GM18526 (cell line): ENCODE results near the gene GPR65.

Experiments
- POLR2A ChIP-seq: IDR thresholded peaks from 3 replicates; pipeline ENCODE4 v1.6.1; 2011; ENCODE audit not compliant: insufficient read length; ENCODE audit errors: extremely low read depth

The GPR65 gene

GRCh38 chr14:87998482-87998881 lies 6.5 kb upstream of the GPR65 start:
- TF ChIP-seq POLR2A: no peak

GRCh38 chr14:87999277-87999676 lies 5.7 kb upstream of the GPR65 start:
- no peak for TF ChIP-seq POLR2A

DNA sequence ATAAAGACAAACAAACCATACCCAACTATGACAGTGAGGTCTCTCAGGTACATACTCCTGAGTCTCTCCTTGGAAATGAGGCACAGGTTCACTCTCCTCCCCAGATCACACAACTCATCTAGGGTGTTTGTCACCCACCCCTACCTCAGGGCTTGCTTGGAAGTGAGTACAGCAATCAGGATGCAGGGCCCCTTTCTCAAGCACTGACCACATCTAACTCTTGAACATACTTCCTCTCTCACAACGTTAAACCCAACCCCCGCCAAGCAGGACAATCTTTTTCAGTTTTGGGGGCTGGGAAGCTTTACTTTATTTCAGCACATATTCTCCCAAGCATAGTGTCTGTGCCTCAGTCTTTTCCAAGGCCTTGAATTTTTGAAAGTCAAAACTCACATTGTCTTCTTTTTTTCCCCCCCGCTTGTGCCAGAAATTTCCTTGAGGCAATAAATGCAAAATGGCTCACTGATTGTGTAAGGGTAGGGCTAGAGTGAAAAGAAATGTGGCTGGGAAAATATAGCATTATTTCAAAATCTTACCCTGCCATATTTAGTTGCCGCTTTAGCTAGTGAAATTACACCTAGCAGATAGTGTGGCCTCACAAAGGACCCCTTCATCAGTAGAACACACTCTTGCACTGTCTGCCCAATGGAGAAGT lies 2.4 kb upstream of the GPR65 start:
- no peak for TF ChIP-seq POLR2A

DNA sequence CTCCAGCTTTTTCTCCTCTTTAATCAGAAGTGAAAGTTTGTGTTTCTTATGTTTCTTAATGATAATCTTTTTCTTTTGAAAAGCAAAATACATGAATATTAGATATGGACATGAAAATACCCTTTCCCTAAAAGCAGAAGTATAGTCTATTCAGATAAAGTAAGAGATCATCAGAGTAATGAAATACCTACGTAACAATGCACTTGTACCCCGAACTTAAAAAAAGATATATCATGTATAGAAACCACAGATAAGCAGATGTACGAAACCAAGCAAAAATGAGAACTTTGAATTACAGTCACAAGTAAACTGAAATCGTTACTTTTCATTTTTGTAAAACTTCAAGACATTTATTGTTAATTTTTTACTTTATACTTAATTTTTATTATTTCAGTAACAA lies 1.5 kb upstream of the GPR65 start:
- no peak for TF ChIP-seq POLR2A

DNA sequence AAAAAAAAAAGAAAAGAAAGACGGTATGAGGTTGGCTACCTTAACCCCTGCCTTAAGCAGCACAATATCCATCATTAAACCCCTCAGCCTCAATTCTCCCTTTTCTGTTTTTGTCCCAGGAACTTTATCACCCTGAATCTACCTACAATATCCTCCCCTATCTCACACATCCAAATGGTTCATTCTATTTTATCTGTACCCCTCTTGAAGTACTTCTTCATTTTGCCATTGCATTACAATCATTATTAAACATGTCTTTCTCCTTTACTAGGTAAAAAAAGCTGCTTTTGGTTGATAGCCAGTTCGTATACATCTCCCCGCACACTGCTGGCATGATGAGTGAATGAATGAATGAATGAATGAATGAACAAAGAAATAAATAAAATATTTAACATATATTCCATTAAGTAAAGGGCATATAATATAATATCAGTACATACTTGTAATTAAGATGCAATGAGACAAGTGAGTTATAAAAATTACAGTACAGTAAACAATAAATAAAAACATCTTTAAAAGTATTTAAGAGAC lies 364 bp upstream of the GPR65 start:
- TF ChIP-seq POLR2A: no peak

GRCh38 chr14:88005978-88006851 lies 1.3 kb downstream of the GPR65 start:
- no peak for TF ChIP-seq POLR2A

DNA sequence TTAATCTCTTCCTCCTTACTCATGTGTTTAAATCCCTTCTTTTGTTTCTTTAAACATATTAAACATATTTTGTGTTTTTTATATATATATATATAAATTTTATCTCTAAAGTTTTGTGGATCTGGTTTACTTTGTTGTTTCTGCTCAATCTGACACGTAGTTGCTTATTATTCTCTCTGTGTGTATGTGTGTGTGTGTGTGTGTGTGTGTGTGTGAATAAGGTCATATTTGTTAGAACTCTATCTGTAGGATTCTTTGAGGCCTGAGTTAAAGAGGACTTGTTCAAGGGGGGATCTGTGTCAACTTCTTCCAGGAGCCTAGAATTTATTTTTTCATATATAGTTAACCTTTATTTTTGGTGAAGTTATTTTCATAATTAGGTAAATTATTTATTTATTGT lies 2.7 kb downstream of the GPR65 start:
- no peak for TF ChIP-seq POLR2A

- no peak for TF ChIP-seq POLR2A
These were observed 3.3 kb downstream of the GPR65 start for GRCh38 chr14:88008039-88008742.

- TF ChIP-seq POLR2A: no peak
These were observed 4.6 kb downstream of the GPR65 start for GRCh38 chr14:88009486-88009885.

DNA sequence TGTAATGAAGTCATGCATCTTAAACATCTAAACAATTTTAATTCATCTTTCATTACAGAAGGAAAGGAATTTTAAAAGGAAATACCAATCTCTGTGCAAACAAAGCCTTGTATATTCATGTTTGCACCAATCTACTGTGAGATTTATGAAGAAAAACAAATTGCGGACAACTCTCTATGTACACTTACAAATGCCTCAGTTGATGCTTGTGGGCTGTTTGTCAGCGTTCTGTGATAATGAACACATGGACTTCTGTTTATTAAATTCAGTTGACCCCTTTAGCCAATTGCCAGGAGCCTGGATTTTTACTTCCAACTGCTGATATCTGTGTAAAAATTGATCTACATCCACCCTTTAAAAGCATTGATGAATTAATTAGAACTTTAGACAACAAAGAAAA lies 5.4 kb downstream of the GPR65 start:
- no peak for TF ChIP-seq POLR2A

DNA sequence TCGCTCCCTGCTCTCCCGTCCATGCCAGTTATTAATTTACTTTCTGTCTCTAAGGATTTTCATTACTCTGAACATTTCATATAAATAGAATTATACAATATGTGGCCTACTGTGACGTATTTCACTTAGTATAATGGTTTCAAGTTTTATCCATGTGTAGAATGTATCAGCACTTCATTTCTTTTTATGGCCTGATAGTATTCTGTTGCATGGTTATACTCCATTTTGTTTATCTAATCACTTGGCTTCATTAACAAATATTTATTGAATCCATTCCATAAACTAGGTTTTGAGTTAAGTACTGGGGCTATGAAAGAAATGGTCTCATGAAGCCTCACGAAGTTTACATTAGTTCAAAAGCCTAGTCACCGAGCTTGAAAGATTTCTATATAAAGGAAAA lies 7.6 kb downstream of the GPR65 start:
- no peak for TF ChIP-seq POLR2A

GRCh38 chr14:88013750-88014349 lies 8.9 kb downstream of the GPR65 start:
- TF ChIP-seq POLR2A: no peak

DNA sequence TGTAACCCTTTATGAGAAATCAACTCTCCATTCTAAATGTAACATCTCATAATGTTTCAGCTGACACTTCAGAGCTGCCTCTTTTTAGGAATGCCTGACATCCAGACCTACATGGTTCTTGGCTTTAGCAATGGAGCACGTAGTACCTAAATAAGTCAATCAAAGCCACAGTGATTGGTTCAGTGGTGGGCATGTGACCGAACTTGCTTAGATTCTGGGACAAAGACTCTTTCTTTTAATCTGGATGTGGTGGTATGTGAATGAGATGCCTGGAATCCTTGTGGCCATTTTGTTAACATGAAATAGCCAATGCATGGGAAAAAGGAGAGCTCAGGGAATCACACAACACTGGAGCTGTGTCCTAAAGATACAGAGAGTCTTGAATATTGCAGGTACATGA lies 11.8 kb downstream of the GPR65 start:
- TF ChIP-seq POLR2A: no peak

GRCh38 chr14:88017535-88017934 lies 12.6 kb downstream of the GPR65 start:
- no peak for TF ChIP-seq POLR2A

DNA sequence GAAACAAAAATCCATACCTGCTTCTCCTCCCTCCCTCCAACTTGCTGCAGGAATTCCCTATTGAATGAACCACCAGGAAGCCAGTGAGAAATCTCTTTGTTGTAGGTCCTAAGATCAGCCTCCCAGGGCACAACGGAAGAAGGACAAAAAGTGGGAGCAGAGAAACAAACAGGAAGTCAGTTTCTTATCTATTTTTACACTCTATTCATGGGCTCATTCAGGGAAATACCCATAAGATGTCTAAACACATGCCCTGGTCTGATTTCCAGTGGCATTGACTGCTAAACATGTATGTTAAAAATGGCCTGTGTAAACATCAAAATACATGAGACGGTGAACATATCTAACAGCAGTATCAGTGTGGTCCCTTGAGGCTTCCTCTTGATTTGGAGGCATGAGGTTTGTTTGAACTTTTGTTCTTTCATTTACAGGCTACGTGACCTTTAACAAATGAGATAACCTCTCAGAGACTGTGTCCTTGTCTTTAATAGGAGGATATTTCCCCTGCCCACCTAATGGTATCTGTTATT lies 18.8 kb downstream of the GPR65 start:
- no peak for TF ChIP-seq POLR2A

- TF ChIP-seq POLR2A: no peak
These were observed 20.4 kb downstream of the GPR65 start for GRCh38 chr14:88025313-88025712.

DNA sequence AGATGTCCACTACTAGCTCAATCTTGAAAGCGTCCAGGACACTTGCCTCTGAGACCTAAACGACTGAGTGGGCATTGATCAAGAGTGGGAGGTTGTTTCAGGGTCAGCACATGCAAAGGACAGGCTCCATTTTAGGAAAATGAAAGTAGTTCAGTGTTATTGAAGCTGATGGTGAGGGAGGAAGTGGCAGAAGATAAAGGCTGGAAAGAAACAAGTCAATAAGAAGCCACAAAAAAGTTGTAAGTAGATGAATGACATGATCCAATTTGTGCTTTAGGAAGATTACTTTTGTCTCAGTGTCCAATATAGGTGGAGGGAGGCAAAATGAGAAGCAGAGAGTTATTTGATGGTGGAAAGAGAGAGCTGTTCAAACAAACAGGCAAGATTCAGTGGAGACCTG lies 22.0 kb downstream of the GPR65 start:
- no peak for TF ChIP-seq POLR2A
